HEK293T (cell line): Measurements from ENCODE around the gene ZBTB47.

Experiments
- ELF4 ChIP-seq: fragments of 450-650 bp; IDR thresholded peaks from 2 replicates; pipeline ENCODE4 v1.6.1; 2017; ENCODE audit warnings: antibody characterized with exemption
- FOXA1 ChIP-seq: fragments of 450-650 bp; IDR thresholded peaks from 2 replicates; pipeline ENCODE4 v1.6.1; 2016; ENCODE audit warnings: mild to moderate bottlenecking
- FOXK2 ChIP-seq: fragments of 450-650 bp; IDR thresholded peaks from 2 replicates; pipeline ENCODE4 v1.6.1; 2016; ENCODE audit warnings: mild to moderate bottlenecking
- SP1 ChIP-seq: fragments of 450-650 bp; IDR thresholded peaks from 2 replicates; pipeline ENCODE4 v1.6.1; 2017
- SUZ12 ChIP-seq: fragments of 450-650 bp; IDR thresholded peaks from 2 replicates; pipeline ENCODE4 v1.6.1; 2016; ENCODE audit warnings: mild to moderate bottlenecking
- TARDBP ChIP-seq: fragments of 450-650 bp; IDR thresholded peaks from 2 replicates; pipeline ENCODE4 v1.6.1; 2016

GRCh38 chr3:42649006-42649405, 4.5 kb upstream of the ZBTB47 start:
- TF ChIP-seq TARDBP, result no peak
- TF ChIP-seq FOXK2, result no peak
- TF ChIP-seq FOXA1, result no peak
- TF ChIP-seq SUZ12, result no peak
- no peak for TF ChIP-seq SP1
- TF ChIP-seq ELF4, result no peak
